ENCODE measurements around the gene LRRC56. TPM values are rescaled to one million over a fixed set of nuclear protein-coding genes. Genes with fewer than 3 reads are reported as not detected.
A peak's percentile ranks its signal among the peaks of the same experiment; 100 is the strongest.

The LRRC56 gene
- total and polyA plus RNA-seq, 9 of the 15 experiments (the other 6 are each of a cell fraction or from before 2014, with no cell fraction given), result 0.03 to 4.5 (median 1.0) TPM; not detected in 1

GRCh38 chr11:561148-562003, 24.0 kb downstream of the LRRC56 start (continued):
- TF ChIP-seq, protein P1, sequence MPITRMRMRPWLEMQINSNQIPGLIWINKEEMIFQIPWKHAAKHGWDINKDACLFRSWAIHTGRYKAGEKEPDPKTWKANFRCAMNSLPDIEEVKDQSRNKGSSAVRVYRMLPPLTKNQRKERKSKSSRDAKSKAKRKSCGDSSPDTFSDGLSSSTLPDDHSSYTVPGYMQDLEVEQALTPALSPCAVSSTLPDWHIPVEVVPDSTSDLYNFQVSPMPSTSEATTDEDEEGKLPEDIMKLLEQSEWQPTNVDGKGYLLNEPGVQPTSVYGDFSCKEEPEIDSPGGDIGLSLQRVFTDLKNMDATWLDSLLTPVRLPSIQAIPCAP (CRISPR knock-in tag; IDR thresholded peaks at IDR 0.05; ENCODE audit: borderline replicate concordance), result no peak
- TF ChIP-seq, protein P2, sequence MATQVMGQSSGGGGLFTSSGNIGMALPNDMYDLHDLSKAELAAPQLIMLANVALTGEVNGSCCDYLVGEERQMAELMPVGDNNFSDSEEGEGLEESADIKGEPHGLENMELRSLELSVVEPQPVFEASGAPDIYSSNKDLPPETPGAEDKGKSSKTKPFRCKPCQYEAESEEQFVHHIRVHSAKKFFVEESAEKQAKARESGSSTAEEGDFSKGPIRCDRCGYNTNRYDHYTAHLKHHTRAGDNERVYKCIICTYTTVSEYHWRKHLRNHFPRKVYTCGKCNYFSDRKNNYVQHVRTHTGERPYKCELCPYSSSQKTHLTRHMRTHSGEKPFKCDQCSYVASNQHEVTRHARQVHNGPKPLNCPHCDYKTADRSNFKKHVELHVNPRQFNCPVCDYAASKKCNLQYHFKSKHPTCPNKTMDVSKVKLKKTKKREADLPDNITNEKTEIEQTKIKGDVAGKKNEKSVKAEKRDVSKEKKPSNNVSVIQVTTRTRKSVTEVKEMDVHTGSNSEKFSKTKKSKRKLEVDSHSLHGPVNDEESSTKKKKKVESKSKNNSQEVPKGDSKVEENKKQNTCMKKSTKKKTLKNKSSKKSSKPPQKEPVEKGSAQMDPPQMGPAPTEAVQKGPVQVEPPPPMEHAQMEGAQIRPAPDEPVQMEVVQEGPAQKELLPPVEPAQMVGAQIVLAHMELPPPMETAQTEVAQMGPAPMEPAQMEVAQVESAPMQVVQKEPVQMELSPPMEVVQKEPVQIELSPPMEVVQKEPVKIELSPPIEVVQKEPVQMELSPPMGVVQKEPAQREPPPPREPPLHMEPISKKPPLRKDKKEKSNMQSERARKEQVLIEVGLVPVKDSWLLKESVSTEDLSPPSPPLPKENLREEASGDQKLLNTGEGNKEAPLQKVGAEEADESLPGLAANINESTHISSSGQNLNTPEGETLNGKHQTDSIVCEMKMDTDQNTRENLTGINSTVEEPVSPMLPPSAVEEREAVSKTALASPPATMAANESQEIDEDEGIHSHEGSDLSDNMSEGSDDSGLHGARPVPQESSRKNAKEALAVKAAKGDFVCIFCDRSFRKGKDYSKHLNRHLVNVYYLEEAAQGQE (IDR thresholded peaks at IDR 0.05; ENCODE audit: borderline replicate concordance), result no peak
- TF ChIP-seq, protein P2 (CRISPR knock-in tag; IDR thresholded peaks at IDR 0.05; ENCODE audit: low read depth), result peak; percentile 50; the same call in 1 of the 2 replicates
- TF ChIP-seq CBFB (CRISPR knock-in tag; IDR thresholded peaks at IDR 0.05) (no peak), ATF7 (IDR thresholded peaks at IDR 0.05) (no peak), XRCC3 (IDR thresholded peaks at IDR 0.05) (no peak), FOXA1 (IDR thresholded peaks at IDR 0.05; ENCODE audit: borderline replicate concordance) (no peak), ZNF586 (CRISPR knock-in tag; conservative IDR thresholded peaks at IDR 0.05) (no peak), NFE2 (IDR thresholded peaks at IDR 0.05; ENCODE audit: low read depth) (no peak), ZNF764 (CRISPR knock-in tag; IDR thresholded peaks at IDR 0.05; ENCODE audit: low read depth) (no peak), ELF1 (tag; IDR thresholded peaks at IDR 0.05) (no peak)
- TF ChIP-seq, protein P3, sequence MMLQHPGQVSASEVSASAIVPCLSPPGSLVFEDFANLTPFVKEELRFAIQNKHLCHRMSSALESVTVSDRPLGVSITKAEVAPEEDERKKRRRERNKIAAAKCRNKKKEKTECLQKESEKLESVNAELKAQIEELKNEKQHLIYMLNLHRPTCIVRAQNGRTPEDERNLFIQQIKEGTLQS (IDR thresholded peaks at IDR 0.05), result no peak
- TF ChIP-seq, protein P3 (CRISPR knock-in tag; conservative IDR thresholded peaks at IDR 0.05), result no peak
- TF ChIP-seq, protein P4, sequence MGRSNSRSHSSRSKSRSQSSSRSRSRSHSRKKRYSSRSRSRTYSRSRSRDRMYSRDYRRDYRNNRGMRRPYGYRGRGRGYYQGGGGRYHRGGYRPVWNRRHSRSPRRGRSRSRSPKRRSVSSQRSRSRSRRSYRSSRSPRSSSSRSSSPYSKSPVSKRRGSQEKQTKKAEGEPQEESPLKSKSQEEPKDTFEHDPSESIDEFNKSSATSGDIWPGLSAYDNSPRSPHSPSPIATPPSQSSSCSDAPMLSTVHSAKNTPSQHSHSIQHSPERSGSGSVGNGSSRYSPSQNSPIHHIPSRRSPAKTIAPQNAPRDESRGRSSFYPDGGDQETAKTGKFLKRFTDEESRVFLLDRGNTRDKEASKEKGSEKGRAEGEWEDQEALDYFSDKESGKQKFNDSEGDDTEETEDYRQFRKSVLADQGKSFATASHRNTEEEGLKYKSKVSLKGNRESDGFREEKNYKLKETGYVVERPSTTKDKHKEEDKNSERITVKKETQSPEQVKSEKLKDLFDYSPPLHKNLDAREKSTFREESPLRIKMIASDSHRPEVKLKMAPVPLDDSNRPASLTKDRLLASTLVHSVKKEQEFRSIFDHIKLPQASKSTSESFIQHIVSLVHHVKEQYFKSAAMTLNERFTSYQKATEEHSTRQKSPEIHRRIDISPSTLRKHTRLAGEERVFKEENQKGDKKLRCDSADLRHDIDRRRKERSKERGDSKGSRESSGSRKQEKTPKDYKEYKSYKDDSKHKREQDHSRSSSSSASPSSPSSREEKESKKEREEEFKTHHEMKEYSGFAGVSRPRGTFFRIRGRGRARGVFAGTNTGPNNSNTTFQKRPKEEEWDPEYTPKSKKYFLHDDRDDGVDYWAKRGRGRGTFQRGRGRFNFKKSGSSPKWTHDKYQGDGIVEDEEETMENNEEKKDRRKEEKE (IDR thresholded peaks at IDR 0.05; ENCODE audit: borderline replicate concordance in 1 of 2, control insufficient read depth in 1 of 2, low read depth in 2 of 2, low read length in 1 of 2), result no peak
